HepG2 (cell line): Measurements from ENCODE around the gene HOXB2. TPM values are rescaled to one million over a fixed set of nuclear protein-coding genes. Genes with fewer than 3 reads are reported as not detected.

Experiments
- ATAC-seq: fragments of 200-7000 bp; cut with Tn5 transposase; 3 replicates; pipeline ENCODE4 v1.9.1; 2020; ENCODE audit warnings: mild to moderate bottlenecking, moderate library complexity
- BruUV-seq: library from RNA; stranded (reverse); fragments of 400-500 nt; replicated peaks from 2 replicates; lab custom pipeline; 2021; lab: Mats Ljungman, UMichigan
- CTCF ChIA-PET: fragments of 300-600 bp; formaldehyde crosslinking; extraction: SDS; loops from one replicate; lab custom pipeline; 2021; ENCODE audit warnings: low total read pairs, inconsistent platforms, low intra/inter-chr PET ratio; lab: Yijun Ruan, JAX
- POLR2A ChIA-PET: fragments of 350-600 bp; sonication (Branson Sonifier 250); formaldehyde crosslinking; loops from one replicate; lab custom pipeline; 2020; ENCODE audit warnings: antibody characterized with exemption, inconsistent platforms; lab: Yijun Ruan, JAX
- DNase-seq: peaks from one replicate; pipeline ENCODE4 v3.0.0-alpha.2; 2015; ENCODE audit warnings: low spot score
- FAIRE-seq: peaks from 3 replicates; lab custom pipeline; 2011; peaks lifted over from hg19 to GRCh38; lab: Jason Lieb, UNC
- H2AFZ ChIP-seq: one replicate; pipeline ENCODE4 v1.6.1; 2011; ENCODE audit warnings: low read length, inconsistent platforms
- H3K27ac ChIP-seq: fragments of 300-600 bp; 3 replicates; pipeline ENCODE4 v1.8.0; 2011; ENCODE audit warnings: mixed run types, mild to moderate bottlenecking, mixed read lengths, low read length, inconsistent platforms; ENCODE audit not compliant: insufficient read depth; ENCODE audit errors: extremely low read length
- H3K27me3 ChIP-seq, 2 experiments: fragments of 200-600 bp in 1 of 2; 2 replicates in 1 of 2; 3 replicates in 1 of 2; pipeline versions ENCODE4 v1.6.0 to v1.8.0; 2011; ENCODE audit warnings: low read length in 2 of 2, mild to moderate bottlenecking in 2 of 2, moderate library complexity in 2 of 2, inconsistent platforms in 1 of 2; ENCODE audit not compliant: insufficient read depth in 2 of 2, control insufficient read depth in 1 of 2
- H3K36me3 ChIP-seq, 2 experiments: fragments of 200-600 bp in 1 of 2; replicated peaks in 1 of 2; 2 replicates in 1 of 2; 3 replicates in 1 of 2; pipeline versions ENCODE4 v1.5.1 to v1.8.0; 2011; ENCODE audit warnings: low read length in 2 of 2, inconsistent platforms in 1 of 2; ENCODE audit not compliant: insufficient read depth in 2 of 2, control insufficient read depth in 1 of 2
- H3K4me1 ChIP-seq: 2 replicates; pipeline ENCODE4 v1.5.1; 2012; ENCODE audit warnings: low read length, inconsistent platforms; ENCODE audit not compliant: insufficient read depth
- H3K4me2 ChIP-seq: 2 replicates; pipeline ENCODE4 v1.6.0; 2011; ENCODE audit warnings: low read depth, low read length, inconsistent platforms
- H3K4me3 ChIP-seq, 3 experiments: fragments of 200-600 bp in 1 of 3; sonication (generic), shearing (Covaris generic) in 1 of 3; replicated peaks in 1 of 3; 2 replicates each; pipeline ENCODE4 v1.5.1; 2011 to 2016; ENCODE audit warnings: low read length in 3 of 3, inconsistent platforms in 2 of 3, low read depth in 2 of 3, mild to moderate bottlenecking in 2 of 3, control low read depth in 1 of 3, mixed read lengths in 1 of 3; ENCODE audit not compliant: insufficient read depth in 1 of 3
- H3K79me2 ChIP-seq: one replicate; pipeline ENCODE4 v1.6.1; 2011; ENCODE audit warnings: low read length, inconsistent platforms; ENCODE audit not compliant: insufficient read depth
- H3K9ac ChIP-seq: 2 replicates; pipeline ENCODE4 v1.6.0; 2011; ENCODE audit warnings: mild to moderate bottlenecking, low read depth, low read length, inconsistent platforms; ENCODE audit not compliant: insufficient read depth
- H3K9me3 ChIP-seq: 2 replicates; pipeline ENCODE4 v1.5.1; 2012; ENCODE audit warnings: mild to moderate bottlenecking, low read length
- H4K20me1 ChIP-seq: 2 replicates; pipeline ENCODE4 v1.6.0; 2011; ENCODE audit warnings: inconsistent platforms, mild to moderate bottlenecking, low read length, moderate library complexity; ENCODE audit not compliant: insufficient read depth
- ARNT ChIP-seq: fragments of 450-650 bp; IDR thresholded peaks from 2 replicates; pipeline ENCODE4 v1.6.1; 2017
- CBX2 ChIP-seq, 2 experiments: fragments of 200-600 bp in 1 of 2; sonication (generic); formaldehyde crosslinking in 1 of 2; IDR thresholded peaks; 2 replicates each; pipeline versions ENCODE4 v1.7.0 to v1.8.1; 2018 to 2022; ENCODE audit warnings: low read depth in 2 of 2, low read length in 1 of 2, mild to moderate bottlenecking in 1 of 2, missing genetic modification reagents in 1 of 2
- GTF2F1 ChIP-seq: fragments of 150-350 bp; IDR thresholded peaks from 2 replicates; pipeline ENCODE4 v1.6.1; 2014; ENCODE audit warnings: low read length
- REL ChIP-seq: sonication (generic); formaldehyde crosslinking; conservative IDR thresholded peaks from 2 replicates; pipeline ENCODE4 v1.8.0; 2022; ENCODE audit warnings: mild to moderate bottlenecking, missing genetic modification reagents, moderate library complexity
- SKI ChIP-seq: fragments of 450-650 bp; IDR thresholded peaks from one replicate; pipeline ENCODE4 v1.6.1; 2018; ENCODE audit warnings: mild to moderate bottlenecking; ENCODE audit not compliant: partially characterized antibody
- TAF1 ChIP-seq: sonication (generic); formaldehyde crosslinking; IDR thresholded peaks from 2 replicates; pipeline ENCODE4 v1.4.0; 2020; ENCODE audit warnings: missing genetic modification reagents
- TBL1XR1 ChIP-seq: fragments of 150-350 bp; IDR thresholded peaks from 2 replicates; pipeline ENCODE4 v1.6.1; 2014; ENCODE audit warnings: borderline replicate concordance, low read length; ENCODE audit not compliant: partially characterized antibody
- ZBED4 ChIP-seq: sonication (generic); formaldehyde crosslinking; IDR thresholded peaks from 2 replicates; pipeline ENCODE4 v1.4.0; 2020; ENCODE audit warnings: missing genetic modification reagents, borderline replicate concordance
- ZNF160 ChIP-seq: sonication (generic); formaldehyde crosslinking; IDR thresholded peaks from 2 replicates; pipeline ENCODE4 v1.8.0; 2022; ENCODE audit warnings: mild to moderate bottlenecking, inconsistent platforms, missing genetic modification reagents
- ZNF256 ChIP-seq: sonication (generic); formaldehyde crosslinking; conservative IDR thresholded peaks from 2 replicates; pipeline ENCODE4 v1.4.0; 2020; ENCODE audit warnings: missing genetic modification reagents
- ZNF446 ChIP-seq: sonication (generic); formaldehyde crosslinking; IDR thresholded peaks from 2 replicates; pipeline ENCODE4 v1.5.0; 2020; ENCODE audit warnings: mild to moderate bottlenecking, missing genetic modification reagents
- ZNF556 ChIP-seq: sonication (generic); formaldehyde crosslinking; IDR thresholded peaks from 2 replicates; pipeline ENCODE4 v1.4.0; 2020; ENCODE audit warnings: mild to moderate bottlenecking, missing genetic modification reagents, borderline replicate concordance
- ZNF563 ChIP-seq: sonication (generic); formaldehyde crosslinking; IDR thresholded peaks from 2 replicates; pipeline ENCODE4 v1.8.0; 2022; ENCODE audit warnings: mild to moderate bottlenecking, moderate library complexity, missing genetic modification reagents
- ZNF652 ChIP-seq: IDR thresholded peaks from 2 replicates; pipeline ENCODE4 v1.6.1; 2016; ENCODE audit warnings: low read depth, borderline replicate concordance
- ZNF713 ChIP-seq: sonication (generic); formaldehyde crosslinking; IDR thresholded peaks from 2 replicates; pipeline ENCODE4 v1.4.0; 2020; ENCODE audit warnings: mild to moderate bottlenecking, missing genetic modification reagents
- WGBS: methylation state at CpG from one replicate; pipeline ENCODE4 v1.1.6; 2017; ENCODE audit warnings: low lambda C conversion rate; 5-methylcytosine and 5-hydroxymethylcytosine counted together
- in situ Hi-C: cut with HindIII; loops from 2 replicates; pipeline ENCODE4 v1.10.0; 2017; ENCODE audit warnings: low pct_unique_long_range_greater_than_20kb; ENCODE audit not compliant: extremely low pct_ligation_motif_present
- intact Hi-C: fragments of 100-400 bp; cut with micrococcal nuclease; formaldehyde crosslinking; loops from one replicate; pipeline ENCODE4 v1.10.0; 2022; ENCODE audit not compliant: unreplicated experiment
- polyA plus RNA-seq, 8 experiments: library from polyadenylated mRNA; depleted of rRNA in 3 of 8; stranded (reverse) in 7 of 8; unstranded in 1 of 8; fragments of >200 nt; fragmentation: Illumina TruSeq in 4 of 8; extraction: Trizol in 4 of 8; gene quantifications; 2 replicates each; pipeline versions ENCODE4 v1.2.1 to v1.2.3, GENCODE V29; 2011 to 2016; ENCODE audit warnings: low read depth in 4 of 8, missing spikeins in 1 of 8, mixed read lengths in 1 of 8; ENCODE audit not compliant: insufficient read depth in 1 of 8
- total RNA-seq, 5 experiments: library from RNA; depleted of rRNA; stranded (reverse); fragments of >200 nt; fragmentation: Illumina TruSeq; extraction: Trizol; gene quantifications; 2 replicates each; pipeline ENCODE4 v1.2.3, GENCODE V29; 2016; ENCODE audit warnings: low read depth in 1 of 5
- TF ChIP-seq, protein P1 (sequence below), 2 experiments: sonication (generic) in 1 of 2; formaldehyde crosslinking in 1 of 2; IDR thresholded peaks; 2 replicates each; pipeline versions ENCODE4 v1.5.1 to v1.6.1; 2011 to 2020; ENCODE audit warnings: borderline replicate concordance in 1 of 2, low read depth in 1 of 2, low read length in 1 of 2, mild to moderate bottlenecking in 1 of 2, missing genetic modification reagents in 1 of 2, moderate library complexity in 1 of 2

Gene HOXB2
- total and polyA plus RNA-seq, 2 of the 13 experiments (the other 11 are each of a cell fraction or from before 2014, with no cell fraction given) = not detected

DNA sequence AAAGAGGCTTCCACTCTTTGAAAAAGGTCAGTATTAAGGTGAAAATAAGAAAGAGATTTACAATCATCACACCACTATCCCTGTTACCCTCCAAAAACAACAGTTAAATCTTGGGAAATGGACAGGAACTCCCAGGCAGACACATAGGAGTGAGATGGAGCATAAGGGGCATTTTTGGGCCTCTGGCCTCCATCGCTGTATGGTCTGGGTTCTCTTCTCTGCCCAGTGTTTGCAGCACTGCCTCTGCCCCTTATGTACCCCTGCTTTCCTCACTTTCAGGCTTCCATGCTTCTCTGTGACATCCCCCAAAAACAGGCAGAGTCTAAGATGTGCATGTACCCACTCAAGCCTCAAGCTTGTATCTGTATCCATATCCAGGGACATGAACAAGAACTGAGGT, 630 bp upstream of the HOXB2 start (continued):
- no peak for TF ChIP-seq TAF1 (CRISPR knock-in tag)
- no peak for TF ChIP-seq ZNF446 (CRISPR knock-in tag)
- no peak for TF ChIP-seq ARNT
- TF ChIP-seq SKI = no peak
- TF ChIP-seq TBL1XR1 = no peak
- TF ChIP-seq REL (CRISPR knock-in tag) = no peak

- H3K9ac ChIP-seq = no peak overlapping the region
- in situ Hi-C loops (no loop called here), intact Hi-C loops (no loop called here)
- no peak overlapping the region for H3K4me2 ChIP-seq
- 47% methylated on average over 38 of the region's 38 CpGs for whole genome bisulfite sequencing
- H3K27me3 ChIP-seq = peaks cover 8 to 98% of the 10 kb centered on the region in 2 experiments
- H4K20me1 ChIP-seq = no peaks in the 10 kb centered on the region
- H3K9me3 ChIP-seq = no peaks in the 10 kb centered on the region
- ATAC-seq (no peak), DNase-seq (no peak), FAIRE-seq (no peak)
- H3K27ac ChIP-seq = no peak overlapping the region
- BruUV-seq = no TSS peak
- H3K4me1 ChIP-seq = no peaks in the 10 kb centered on the region
- no peak overlapping the region for H2AFZ ChIP-seq
- H3K36me3 ChIP-seq = no peaks in the 10 kb centered on the region
- CTCF ChIA-PET = no interaction called here
- no peaks in the 10 kb centered on the region for H3K79me2 ChIP-seq
- no peak overlapping the region for H3K4me3 ChIP-seq
- POLR2A ChIA-PET = no interaction called here
- TF ChIP-seq ZNF556 (CRISPR knock-in tag) = no peak
- TF ChIP-seq ZBED4 (CRISPR knock-in tag) = no peak
- TF ChIP-seq, protein P1, sequence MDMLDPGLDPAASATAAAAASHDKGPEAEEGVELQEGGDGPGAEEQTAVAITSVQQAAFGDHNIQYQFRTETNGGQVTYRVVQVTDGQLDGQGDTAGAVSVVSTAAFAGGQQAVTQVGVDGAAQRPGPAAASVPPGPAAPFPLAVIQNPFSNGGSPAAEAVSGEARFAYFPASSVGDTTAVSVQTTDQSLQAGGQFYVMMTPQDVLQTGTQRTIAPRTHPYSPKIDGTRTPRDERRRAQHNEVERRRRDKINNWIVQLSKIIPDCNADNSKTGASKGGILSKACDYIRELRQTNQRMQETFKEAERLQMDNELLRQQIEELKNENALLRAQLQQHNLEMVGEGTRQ (IDR thresholded peaks at IDR 0.05; ENCODE audit: low read depth, low read length) = no peak
- TF ChIP-seq, protein P1 (CRISPR knock-in tag; IDR thresholded peaks at IDR 0.05; ENCODE audit: borderline replicate concordance) = no peak
- no peak for TF ChIP-seq ZNF160 (CRISPR knock-in tag)
- no peak for TF ChIP-seq GTF2F1
- TF ChIP-seq ZNF563 (CRISPR knock-in tag) = no peak
- TF ChIP-seq CBX2 (IDR thresholded peaks at IDR 0.05; ENCODE audit: low read depth, low read length) = no peak
- TF ChIP-seq CBX2 (CRISPR knock-in tag; IDR thresholded peaks at IDR 0.05; ENCODE audit: low read depth) = no peak
- no peak for TF ChIP-seq ZNF713 (CRISPR knock-in tag)
- no peak for TF ChIP-seq ZNF652 (CRISPR knock-in tag)
- TF ChIP-seq ZNF256 (CRISPR knock-in tag) = no peak
- no peak for TF ChIP-seq TAF1 (CRISPR knock-in tag)
Measured at GRCh38 chr17:48544349-48545021, 424 bp downstream of the HOXB2 start.
